Liver (tissue), 9 donors: ENCODE data around the gene RBFOX1. TPM values are rescaled to one million over a fixed set of nuclear protein-coding genes. Genes with fewer than 3 reads are reported as not detected.

ENCODE experiments used
- DNase-seq: peaks from one replicate; pipeline ENCODE4 v3.0.0-alpha.2; 2017; ENCODE audit warnings: low spot score
- H3K27ac ChIP-seq, 2 donors: one replicate each; pipeline ENCODE4 v1.7.0; 2013; ENCODE audit warnings: inconsistent platforms in 2 of 2, low read length in 2 of 2, control low read depth in 1 of 2, low read depth in 1 of 2, mild to moderate bottlenecking in 1 of 2
- H3K27me3 ChIP-seq, 4 donors: one replicate each; pipeline versions ENCODE4 v1.6.1 to v1.7.0; 2013; ENCODE audit warnings: low read length in 3 of 4, inconsistent platforms in 1 of 4, mild to moderate bottlenecking in 1 of 4, moderate library complexity in 1 of 4; ENCODE audit not compliant: control insufficient read depth in 4 of 4, insufficient read depth in 4 of 4
- H3K36me3 ChIP-seq, 4 donors: one replicate each; pipeline versions ENCODE4 v1.6.1 to v1.7.0; 2013; ENCODE audit warnings: low read length in 3 of 4, mild to moderate bottlenecking in 3 of 4, low read depth in 1 of 4, moderate library complexity in 1 of 4; ENCODE audit not compliant: control insufficient read depth in 4 of 4, insufficient read depth in 3 of 4
- H3K4me1 ChIP-seq, 4 donors: one replicate each; pipeline versions ENCODE4 v1.6.1 to v1.7.0; 2013; ENCODE audit warnings: low read length in 3 of 4, mild to moderate bottlenecking in 3 of 4, moderate library complexity in 1 of 4; ENCODE audit not compliant: control insufficient read depth in 4 of 4, insufficient read depth in 4 of 4
- H3K4me3 ChIP-seq, 3 donors: one replicate each; pipeline versions ENCODE4 v1.6.1 to v1.7.0; 2013; ENCODE audit warnings: low read length in 3 of 3, control low read depth in 1 of 3, low read depth in 1 of 3, mild to moderate bottlenecking in 1 of 3
- H3K9ac ChIP-seq, 2 donors: one replicate each; pipeline ENCODE4 v1.7.0; 2013; ENCODE audit warnings: low read length in 2 of 2, mild to moderate bottlenecking in 2 of 2, moderate library complexity in 2 of 2, control low read depth in 1 of 2, low read depth in 1 of 2
- H3K9me3 ChIP-seq, 4 donors: one replicate each; pipeline versions ENCODE4 v1.6.1 to v1.7.0; 2013; ENCODE audit warnings: low read length in 3 of 4; ENCODE audit not compliant: control insufficient read depth in 4 of 4
- ATF3 ChIP-seq: IDR thresholded peaks from 2 replicates; pipeline ENCODE4 v1.6.1; 2016; ENCODE audit warnings: antibody characterized with exemption
- EGR1 ChIP-seq, 2 donors: IDR thresholded peaks; 2 replicates each; pipeline ENCODE4 v1.6.1; 2016 to 2018; ENCODE audit warnings: antibody characterized with exemption in 2 of 2, low read depth in 2 of 2
- FOXA1 ChIP-seq: IDR thresholded peaks from 2 replicates; pipeline ENCODE4 v1.6.1; 2016; ENCODE audit warnings: antibody characterized with exemption
- FOXA2 ChIP-seq: IDR thresholded peaks from 2 replicates; pipeline ENCODE4 v1.6.1; 2016; ENCODE audit warnings: antibody characterized with exemption
- GABPA ChIP-seq, 2 donors: IDR thresholded peaks in 1 of 2; conservative IDR thresholded peaks in 1 of 2; 2 replicates each; pipeline ENCODE4 v1.6.1; 2016; ENCODE audit warnings: antibody characterized with exemption in 2 of 2, mild to moderate bottlenecking in 1 of 2, moderate library complexity in 1 of 2
- HNF4A ChIP-seq, 2 donors: conservative IDR thresholded peaks; 2 replicates each; pipeline ENCODE4 v1.6.1; 2016; ENCODE audit warnings: antibody characterized with exemption in 2 of 2, mild to moderate bottlenecking in 2 of 2
- HNF4G ChIP-seq: IDR thresholded peaks from 2 replicates; pipeline ENCODE4 v1.6.1; 2016; ENCODE audit warnings: antibody characterized with exemption
- NR2F2 ChIP-seq: IDR thresholded peaks from 2 replicates; pipeline ENCODE4 v1.6.1; 2016; ENCODE audit warnings: antibody characterized with exemption
- RAD21 ChIP-seq, 2 donors: IDR thresholded peaks; 2 replicates each; pipeline ENCODE4 v1.6.1; 2016; ENCODE audit warnings: antibody characterized with exemption in 2 of 2, mild to moderate bottlenecking in 2 of 2
- RXRA ChIP-seq, 2 donors: IDR thresholded peaks; 2 replicates each; pipeline ENCODE4 v1.6.1; 2017 to 2018; ENCODE audit warnings: antibody characterized with exemption in 2 of 2, mild to moderate bottlenecking in 1 of 2
- SP1 ChIP-seq: IDR thresholded peaks from 2 replicates; pipeline ENCODE4 v1.6.1; 2018; ENCODE audit warnings: antibody characterized with exemption, mild to moderate bottlenecking
- TAF1 ChIP-seq: conservative IDR thresholded peaks from 2 replicates; pipeline ENCODE4 v1.6.1; 2016; ENCODE audit warnings: antibody characterized with exemption, mild to moderate bottlenecking
- YY1 ChIP-seq: IDR thresholded peaks from 2 replicates; pipeline ENCODE4 v1.6.1; 2016; ENCODE audit warnings: antibody characterized with exemption, mild to moderate bottlenecking
- WGBS: extraction: QIAGEN DNeasy Blood & Tissue Kit; methylation state at CpG from one replicate; pipeline ENCODE4 v1.1.7; 2013; 5-methylcytosine and 5-hydroxymethylcytosine counted together
- polyA plus RNA-seq, 2 donors: library from polyadenylated mRNA; stranded (reverse) in 1 of 2; unstranded in 1 of 2; fragments of 200-250 nt in 1 of 2; fragments of >200 nt in 1 of 2; fragmentation: Nextera tagmentation in 1 of 2; extraction: Ambion mirVana in 1 of 2; gene quantifications; one replicate each; pipeline versions ENCODE4 v1.2.1 to v1.2.3, GENCODE V29; 2013 to 2015
- total RNA-seq, 2 donors: library from RNA; depleted of rRNA; stranded (reverse); fragments of >200 nt; gene quantifications; one replicate each; pipeline ENCODE4 v1.2.3, GENCODE V29; 2014
- TF ChIP-seq, protein P1 (sequence below): fragments of 150-350 bp; IDR thresholded peaks from 2 replicates; pipeline ENCODE4 v1.5.1; 2017; ENCODE audit warnings: improper control_type of control experiment, low read depth, low read length; ENCODE audit not compliant: missing input control
- TF ChIP-seq, protein P2 (sequence below): IDR thresholded peaks from 2 replicates; pipeline ENCODE4 v1.6.1; 2016; ENCODE audit warnings: antibody characterized with exemption, mild to moderate bottlenecking
- TF ChIP-seq, protein P3 (sequence below): IDR thresholded peaks from 2 replicates; pipeline ENCODE4 v1.6.1; 2016; ENCODE audit warnings: antibody characterized with exemption
- TF ChIP-seq, protein P4 (sequence below): IDR thresholded peaks from 2 replicates; pipeline ENCODE4 v1.6.1; 2016; ENCODE audit warnings: antibody characterized with exemption
- donor health status: healthy.
- donor health status: healthy.
- donor health status: healthy.
- donor health status: healthy.
- donor health status: healthy.

RBFOX1 gene
- total and polyA plus RNA-seq, 4 donors: not detected

DNA sequence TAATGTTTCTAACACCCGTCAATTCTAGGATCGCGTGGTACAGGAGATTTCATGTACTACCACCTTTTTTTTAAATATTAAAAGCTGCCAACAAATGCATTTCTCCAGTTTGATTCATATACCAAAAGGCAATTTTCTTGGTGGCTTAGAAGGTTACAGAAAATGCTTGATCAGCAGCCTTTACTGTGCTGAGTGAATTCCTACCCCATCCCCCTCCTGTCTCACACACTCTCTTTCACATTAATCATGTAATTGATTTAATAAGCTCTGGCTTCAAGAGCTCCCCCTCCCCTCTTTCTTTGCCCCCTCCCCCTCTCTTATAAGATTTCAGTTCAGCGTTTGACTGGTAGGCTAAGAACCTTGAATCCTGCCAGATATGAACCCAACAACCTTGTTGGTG is 110.5 kb downstream of the RBFOX1 start:
- no peak overlapping the region for H3K27ac ChIP-seq
- TF ChIP-seq YY1 (no peak), ATF3 (no peak), FOXA2 (no peak), SP1 (no peak), NR2F2 (no peak), HNF4G (no peak), RAD21 (IDR thresholded peaks at IDR 0.05) (no peak), HNF4A (conservative IDR thresholded peaks at IDR 0.05) (no peak), GABPA (IDR thresholded peaks at IDR 0.05 in 1 of 2, conservative IDR thresholded peaks at IDR 0.05 in 1 of 2) (no peak), RXRA (IDR thresholded peaks at IDR 0.05) (no peak)
- TF ChIP-seq, protein P1, sequence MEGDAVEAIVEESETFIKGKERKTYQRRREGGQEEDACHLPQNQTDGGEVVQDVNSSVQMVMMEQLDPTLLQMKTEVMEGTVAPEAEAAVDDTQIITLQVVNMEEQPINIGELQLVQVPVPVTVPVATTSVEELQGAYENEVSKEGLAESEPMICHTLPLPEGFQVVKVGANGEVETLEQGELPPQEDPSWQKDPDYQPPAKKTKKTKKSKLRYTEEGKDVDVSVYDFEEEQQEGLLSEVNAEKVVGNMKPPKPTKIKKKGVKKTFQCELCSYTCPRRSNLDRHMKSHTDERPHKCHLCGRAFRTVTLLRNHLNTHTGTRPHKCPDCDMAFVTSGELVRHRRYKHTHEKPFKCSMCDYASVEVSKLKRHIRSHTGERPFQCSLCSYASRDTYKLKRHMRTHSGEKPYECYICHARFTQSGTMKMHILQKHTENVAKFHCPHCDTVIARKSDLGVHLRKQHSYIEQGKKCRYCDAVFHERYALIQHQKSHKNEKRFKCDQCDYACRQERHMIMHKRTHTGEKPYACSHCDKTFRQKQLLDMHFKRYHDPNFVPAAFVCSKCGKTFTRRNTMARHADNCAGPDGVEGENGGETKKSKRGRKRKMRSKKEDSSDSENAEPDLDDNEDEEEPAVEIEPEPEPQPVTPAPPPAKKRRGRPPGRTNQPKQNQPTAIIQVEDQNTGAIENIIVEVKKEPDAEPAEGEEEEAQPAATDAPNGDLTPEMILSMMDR: no peak
- TF ChIP-seq, protein P2, sequence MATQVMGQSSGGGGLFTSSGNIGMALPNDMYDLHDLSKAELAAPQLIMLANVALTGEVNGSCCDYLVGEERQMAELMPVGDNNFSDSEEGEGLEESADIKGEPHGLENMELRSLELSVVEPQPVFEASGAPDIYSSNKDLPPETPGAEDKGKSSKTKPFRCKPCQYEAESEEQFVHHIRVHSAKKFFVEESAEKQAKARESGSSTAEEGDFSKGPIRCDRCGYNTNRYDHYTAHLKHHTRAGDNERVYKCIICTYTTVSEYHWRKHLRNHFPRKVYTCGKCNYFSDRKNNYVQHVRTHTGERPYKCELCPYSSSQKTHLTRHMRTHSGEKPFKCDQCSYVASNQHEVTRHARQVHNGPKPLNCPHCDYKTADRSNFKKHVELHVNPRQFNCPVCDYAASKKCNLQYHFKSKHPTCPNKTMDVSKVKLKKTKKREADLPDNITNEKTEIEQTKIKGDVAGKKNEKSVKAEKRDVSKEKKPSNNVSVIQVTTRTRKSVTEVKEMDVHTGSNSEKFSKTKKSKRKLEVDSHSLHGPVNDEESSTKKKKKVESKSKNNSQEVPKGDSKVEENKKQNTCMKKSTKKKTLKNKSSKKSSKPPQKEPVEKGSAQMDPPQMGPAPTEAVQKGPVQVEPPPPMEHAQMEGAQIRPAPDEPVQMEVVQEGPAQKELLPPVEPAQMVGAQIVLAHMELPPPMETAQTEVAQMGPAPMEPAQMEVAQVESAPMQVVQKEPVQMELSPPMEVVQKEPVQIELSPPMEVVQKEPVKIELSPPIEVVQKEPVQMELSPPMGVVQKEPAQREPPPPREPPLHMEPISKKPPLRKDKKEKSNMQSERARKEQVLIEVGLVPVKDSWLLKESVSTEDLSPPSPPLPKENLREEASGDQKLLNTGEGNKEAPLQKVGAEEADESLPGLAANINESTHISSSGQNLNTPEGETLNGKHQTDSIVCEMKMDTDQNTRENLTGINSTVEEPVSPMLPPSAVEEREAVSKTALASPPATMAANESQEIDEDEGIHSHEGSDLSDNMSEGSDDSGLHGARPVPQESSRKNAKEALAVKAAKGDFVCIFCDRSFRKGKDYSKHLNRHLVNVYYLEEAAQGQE: no peak
- TF ChIP-seq, protein P3, sequence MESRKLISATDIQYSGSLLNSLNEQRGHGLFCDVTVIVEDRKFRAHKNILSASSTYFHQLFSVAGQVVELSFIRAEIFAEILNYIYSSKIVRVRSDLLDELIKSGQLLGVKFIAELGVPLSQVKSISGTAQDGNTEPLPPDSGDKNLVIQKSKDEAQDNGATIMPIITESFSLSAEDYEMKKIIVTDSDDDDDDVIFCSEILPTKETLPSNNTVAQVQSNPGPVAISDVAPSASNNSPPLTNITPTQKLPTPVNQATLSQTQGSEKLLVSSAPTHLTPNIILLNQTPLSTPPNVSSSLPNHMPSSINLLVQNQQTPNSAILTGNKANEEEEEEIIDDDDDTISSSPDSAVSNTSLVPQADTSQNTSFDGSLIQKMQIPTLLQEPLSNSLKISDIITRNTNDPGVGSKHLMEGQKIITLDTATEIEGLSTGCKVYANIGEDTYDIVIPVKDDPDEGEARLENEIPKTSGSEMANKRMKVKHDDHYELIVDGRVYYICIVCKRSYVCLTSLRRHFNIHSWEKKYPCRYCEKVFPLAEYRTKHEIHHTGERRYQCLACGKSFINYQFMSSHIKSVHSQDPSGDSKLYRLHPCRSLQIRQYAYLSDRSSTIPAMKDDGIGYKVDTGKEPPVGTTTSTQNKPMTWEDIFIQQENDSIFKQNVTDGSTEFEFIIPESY: no peak
- DNase-seq: no peak
- H3K4me3 ChIP-seq: no peak overlapping the region
- peaks cover 0 to 3% (median under 1%) of the 10 kb centered on the region in 4 donors for H3K27me3 ChIP-seq
- WGBS: 83% methylated on average over 4 of the region's 4 CpGs
- H3K4me1 ChIP-seq: no peaks in the 10 kb centered on the region
- no peak overlapping the region for H3K9ac ChIP-seq
- no peaks in the 10 kb centered on the region for H3K9me3 ChIP-seq
- no peaks in the 10 kb centered on the region for H3K36me3 ChIP-seq

DNA sequence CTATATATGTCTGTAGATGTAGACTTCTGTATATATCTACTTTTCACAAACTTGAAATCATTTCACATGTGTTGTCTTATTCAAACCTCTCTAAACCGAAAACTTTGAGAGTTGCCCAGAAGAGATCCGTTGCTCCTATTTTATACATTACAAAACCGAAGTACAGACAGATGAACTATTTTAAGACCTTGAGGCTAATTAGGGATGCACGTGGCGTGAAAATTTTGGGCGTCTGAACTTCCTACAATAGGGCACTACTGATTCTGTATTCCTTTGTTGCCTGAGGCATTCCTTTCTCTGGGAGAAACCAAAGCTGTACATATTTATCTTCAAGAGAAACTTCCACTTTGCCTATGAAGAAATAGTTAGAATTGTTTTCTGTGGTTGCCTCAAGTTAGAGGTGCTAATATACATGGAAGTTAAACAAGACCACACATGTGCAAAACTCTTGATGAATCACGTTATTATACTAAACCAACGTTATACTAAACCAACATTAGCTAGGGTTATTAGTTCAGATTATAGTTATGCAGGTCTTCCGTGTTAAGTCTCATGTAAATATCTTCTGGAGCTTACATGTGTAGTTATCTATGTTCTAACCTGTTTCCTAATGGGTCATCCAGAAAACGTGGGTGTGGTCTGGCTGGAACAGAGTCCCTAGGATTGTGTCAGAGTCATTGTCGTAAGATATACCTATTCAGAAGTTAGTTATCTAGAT is 111.2 kb downstream of the RBFOX1 start:
- Histone ChIP-seq H3K9me3 (no peaks in the 10 kb centered on the region), H3K36me3 (no peaks in the 10 kb centered on the region), H3K9ac (no peak overlapping the region), H3K4me3 (no peak overlapping the region), H3K4me1 (no peaks in the 10 kb centered on the region), H3K27me3 (peaks cover 0 to 3% (median under 1%) of the 10 kb centered on the region in 4 donors), H3K27ac (no peak overlapping the region)
- WGBS: 66% methylated on average over 11 of the region's 11 CpGs
- no peak for DNase-seq
- TF ChIP-seq HNF4G (no peak), EGR1 (IDR thresholded peaks at IDR 0.05; ENCODE audit: low read depth in 2 of 2) (no peak), YY1 (no peak), NR2F2 (no peak), TAF1 (no peak), ATF3 (no peak), FOXA1 (no peak), FOXA2 (no peak), GABPA (IDR thresholded peaks at IDR 0.05 in 1 of 2, conservative IDR thresholded peaks at IDR 0.05 in 1 of 2) (no peak)
- TF ChIP-seq, protein P3: no peak
- TF ChIP-seq, protein P4, sequence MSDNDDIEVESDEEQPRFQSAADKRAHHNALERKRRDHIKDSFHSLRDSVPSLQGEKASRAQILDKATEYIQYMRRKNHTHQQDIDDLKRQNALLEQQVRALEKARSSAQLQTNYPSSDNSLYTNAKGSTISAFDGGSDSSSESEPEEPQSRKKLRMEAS: no peak
- TF ChIP-seq, protein P2: no peak
